SK-N-SH treated with all-trans-retinoic acid at 6 μM for 48 hours (cell line): ENCODE data around the gene BBS9.

Experiments used
- ESRRG ChIP-seq: fragments of 250-450 bp; sonication (Bioruptor Pico); IDR thresholded peaks from 2 replicates; pipeline ENCODE4 v1.6.1; 2021; ENCODE audit warnings: mild to moderate bottlenecking
- ZFP3 ChIP-seq: fragments of 250-450 bp; sonication (Bioruptor Pico); IDR thresholded peaks from 2 replicates; pipeline ENCODE4 v1.5.0; 2020; ENCODE audit warnings: mild to moderate bottlenecking, moderate library complexity
- ZFP30 ChIP-seq: fragments of 450-650 bp; formaldehyde crosslinking; IDR thresholded peaks from 2 replicates; pipeline ENCODE4 v1.5.0; 2022; ENCODE audit warnings: mild to moderate bottlenecking, moderate library complexity
- ZNF8 ChIP-seq: fragments of 450-650 bp; formaldehyde crosslinking; IDR thresholded peaks from 2 replicates; pipeline ENCODE4 v1.5.0; 2020; ENCODE audit warnings: mild to moderate bottlenecking, moderate library complexity
- TF ChIP-seq, protein P1 (sequence below): fragments of 250-450 bp; sonication (Bioruptor Pico); IDR thresholded peaks from 2 replicates; pipeline ENCODE4 v1.5.1; 2021; ENCODE audit warnings: mild to moderate bottlenecking, moderate library complexity
- TF ChIP-seq, protein P2 (sequence below): fragments of 250-450 bp; sonication (Bioruptor Pico); IDR thresholded peaks from 2 replicates; pipeline ENCODE4 v1.8.0; 2020; ENCODE audit warnings: mild to moderate bottlenecking, moderate library complexity, borderline replicate concordance

DNA sequence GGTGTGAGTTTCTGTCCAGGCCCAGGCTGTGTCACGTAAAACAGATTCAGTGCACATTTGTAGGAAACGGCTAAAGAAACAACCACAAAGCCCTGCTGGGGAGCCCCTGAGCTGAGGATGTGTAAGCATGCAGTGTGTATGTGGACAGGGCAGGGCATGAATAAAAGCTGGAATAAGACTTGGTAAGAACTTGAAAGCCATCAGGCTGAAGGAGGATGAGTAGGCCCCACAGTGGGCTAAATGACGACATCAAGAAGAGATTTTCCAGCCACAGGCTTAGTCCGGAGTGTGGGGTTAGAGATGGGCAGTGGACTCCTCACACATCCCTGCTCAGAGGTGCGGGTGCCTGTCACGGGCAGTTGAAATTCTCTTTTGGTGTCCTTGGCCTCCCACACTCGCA is 505.2 kb downstream of the BBS9 start:
- TF ChIP-seq ESRRG (CRISPR knock-in tag) (no peak), ZFP3 (CRISPR knock-in tag) (no peak), ZFP30 (CRISPR knock-in tag) (no peak), ZNF8 (CRISPR knock-in tag) (no peak)
- TF ChIP-seq, protein P1, sequence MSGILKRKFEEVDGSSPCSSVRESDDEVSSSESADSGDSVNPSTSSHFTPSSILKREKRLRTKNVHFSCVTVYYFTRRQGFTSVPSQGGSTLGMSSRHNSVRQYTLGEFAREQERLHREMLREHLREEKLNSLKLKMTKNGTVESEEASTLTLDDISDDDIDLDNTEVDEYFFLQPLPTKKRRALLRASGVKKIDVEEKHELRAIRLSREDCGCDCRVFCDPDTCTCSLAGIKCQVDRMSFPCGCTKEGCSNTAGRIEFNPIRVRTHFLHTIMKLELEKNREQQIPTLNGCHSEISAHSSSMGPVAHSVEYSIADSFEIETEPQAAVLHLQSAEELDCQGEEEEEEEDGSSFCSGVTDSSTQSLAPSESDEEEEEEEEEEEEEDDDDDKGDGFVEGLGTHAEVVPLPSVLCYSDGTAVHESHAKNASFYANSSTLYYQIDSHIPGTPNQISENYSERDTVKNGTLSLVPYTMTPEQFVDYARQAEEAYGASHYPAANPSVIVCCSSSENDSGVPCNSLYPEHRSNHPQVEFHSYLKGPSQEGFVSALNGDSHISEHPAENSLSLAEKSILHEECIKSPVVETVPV (CRISPR knock-in tag), result no peak
- TF ChIP-seq, protein P2, sequence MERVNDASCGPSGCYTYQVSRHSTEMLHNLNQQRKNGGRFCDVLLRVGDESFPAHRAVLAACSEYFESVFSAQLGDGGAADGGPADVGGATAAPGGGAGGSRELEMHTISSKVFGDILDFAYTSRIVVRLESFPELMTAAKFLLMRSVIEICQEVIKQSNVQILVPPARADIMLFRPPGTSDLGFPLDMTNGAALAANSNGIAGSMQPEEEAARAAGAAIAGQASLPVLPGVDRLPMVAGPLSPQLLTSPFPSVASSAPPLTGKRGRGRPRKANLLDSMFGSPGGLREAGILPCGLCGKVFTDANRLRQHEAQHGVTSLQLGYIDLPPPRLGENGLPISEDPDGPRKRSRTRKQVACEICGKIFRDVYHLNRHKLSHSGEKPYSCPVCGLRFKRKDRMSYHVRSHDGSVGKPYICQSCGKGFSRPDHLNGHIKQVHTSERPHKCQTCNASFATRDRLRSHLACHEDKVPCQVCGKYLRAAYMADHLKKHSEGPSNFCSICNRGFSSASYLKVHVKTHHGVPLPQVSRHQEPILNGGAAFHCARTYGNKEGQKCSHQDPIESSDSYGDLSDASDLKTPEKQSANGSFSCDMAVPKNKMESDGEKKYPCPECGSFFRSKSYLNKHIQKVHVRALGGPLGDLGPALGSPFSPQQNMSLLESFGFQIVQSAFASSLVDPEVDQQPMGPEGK (CRISPR knock-in tag), result no peak
